GM12864 (cell line): ENCODE results near the gene CALML6.

Experiments
- DNase-seq: peaks from one replicate; pipeline ENCODE4 v3.0.0-alpha.2; 2011; ENCODE audit warnings: low read depth
- H3K4me3 ChIP-seq: 2 replicates; pipeline ENCODE4 v1.5.1; 2011; ENCODE audit warnings: mild to moderate bottlenecking, low read depth, low read length, control low read depth
- CTCF ChIP-seq: IDR thresholded peaks from 2 replicates; pipeline ENCODE4 v1.5.1; 2011; ENCODE audit warnings: low read depth, mild to moderate bottlenecking, moderate library complexity, low read length, control low read depth, inconsistent platforms; ENCODE audit errors: missing control alignments

Gene CALML6

DNA sequence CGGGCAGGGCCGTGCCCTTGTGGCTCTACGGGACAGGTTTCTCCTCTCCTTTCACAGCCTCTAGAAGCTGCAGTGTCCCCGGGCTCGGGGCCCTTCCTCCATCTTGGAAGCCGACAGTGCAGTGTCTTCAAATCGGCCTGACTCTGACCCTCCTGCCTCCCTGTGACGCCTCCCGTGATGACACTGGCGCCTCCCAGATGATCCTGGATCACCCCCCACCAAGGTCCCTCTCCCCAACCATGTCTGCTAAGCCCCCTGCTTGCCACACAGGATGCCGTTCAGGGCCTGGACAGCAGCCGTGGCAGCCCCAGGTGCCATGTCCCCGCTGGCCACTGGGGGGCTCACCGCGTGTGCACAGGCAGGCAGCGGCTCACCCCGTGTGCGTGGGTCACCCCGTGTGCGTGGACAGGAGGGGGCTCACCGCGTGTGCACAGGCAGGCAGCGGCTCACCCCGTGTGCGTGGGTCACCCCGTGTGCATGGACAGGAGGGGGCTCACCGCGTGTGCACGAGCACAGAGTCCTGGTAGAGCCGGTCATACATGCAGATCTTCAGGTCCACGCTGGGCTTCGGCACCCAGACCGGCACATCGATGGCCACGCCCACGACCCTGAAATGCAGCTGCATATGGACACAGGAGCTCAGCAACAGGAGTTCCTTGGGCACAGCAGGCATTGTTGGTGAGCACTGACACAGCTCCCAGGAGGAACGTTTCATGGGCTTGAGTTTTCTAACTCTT lies 28.9 kb downstream of the CALML6 start:
- no peak for DNase-seq
- TF ChIP-seq CTCF, result peak; percentile 82
- no peak overlapping the region for H3K4me3 ChIP-seq

- TF ChIP-seq CTCF, result no peak
- DNase-seq, result no peak
- H3K4me3 ChIP-seq, result no peak overlapping the region
Observed at GRCh38 chr1:1945782-1946393, 30.8 kb downstream of the CALML6 start.

- no peak for TF ChIP-seq CTCF
- no peak for DNase-seq
- H3K4me3 ChIP-seq, result no peak overlapping the region
Observed at GRCh38 chr1:1946540-1946939, 31.5 kb downstream of the CALML6 start.

- no peak overlapping the region for H3K4me3 ChIP-seq
- no peak for TF ChIP-seq CTCF
- no peak for DNase-seq
Observed at GRCh38 chr1:1947493-1947892, 32.4 kb downstream of the CALML6 start.

GRCh38 chr1:1948783-1949182 lies 33.7 kb downstream of the CALML6 start:
- no peak for DNase-seq
- no peak for TF ChIP-seq CTCF
- no peak overlapping the region for H3K4me3 ChIP-seq

DNA sequence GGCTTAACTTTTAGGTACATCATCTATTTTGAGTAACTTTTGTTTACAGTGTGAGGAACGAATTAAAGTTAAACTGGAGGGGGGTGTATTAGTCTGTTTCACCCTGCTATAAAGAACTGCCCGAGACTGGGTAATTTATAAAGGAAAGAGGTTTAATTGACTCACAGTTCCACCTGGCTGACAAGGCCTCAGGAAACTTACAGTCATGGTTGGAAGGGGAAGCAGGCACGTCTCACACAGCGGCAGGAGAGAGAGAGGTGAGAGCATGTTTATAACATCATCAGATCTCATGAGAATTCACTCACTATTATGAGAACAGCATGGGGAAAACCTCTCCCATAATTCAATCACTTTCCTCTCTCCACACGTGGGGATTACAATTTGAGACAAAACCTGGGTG lies 35.9 kb downstream of the CALML6 start:
- no peak for DNase-seq
- no peak for TF ChIP-seq CTCF

DNA sequence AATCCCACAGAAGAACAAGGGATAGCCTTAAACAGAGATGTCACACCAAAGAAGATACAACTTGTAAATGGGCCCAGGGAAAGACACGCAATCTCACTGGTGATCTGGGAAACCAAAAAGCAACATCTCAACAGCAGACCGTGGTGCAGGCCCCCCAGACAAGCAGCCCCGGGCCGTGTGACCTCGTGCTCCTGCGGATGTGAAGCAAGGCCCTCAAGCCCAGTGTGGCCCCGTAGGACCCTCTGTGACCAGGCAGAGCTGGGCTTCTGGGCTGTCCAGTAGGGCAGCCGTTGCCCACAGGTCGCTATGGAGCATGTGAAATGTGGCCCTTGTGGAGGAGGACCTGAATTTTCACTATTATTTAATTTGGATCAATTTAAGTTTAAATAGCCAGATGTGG lies 39.0 kb downstream of the CALML6 start:
- no peak overlapping the region for H3K4me3 ChIP-seq
- no peak for DNase-seq
- TF ChIP-seq CTCF, result no peak

More for the DNA sequence above, 35.9 kb downstream of the CALML6 start:
- H3K4me3 ChIP-seq, result no peak overlapping the region
